ENCODE measurements around the gene WWP2.
"Not testable (repeated sequence)": the region's sequence is repeated elsewhere in the genome, so short reads cannot be mapped to it uniquely, and the experiment has no call there.

WWP2 gene

GRCh38 chr16:69727916-69728270 lies 34.2 kb upstream of the WWP2 start:
- H3K9me3 Mint-ChIP-seq, result no peaks in the 10 kb centered on the region
- no peak for TF ChIP-seq CTCF (IDR thresholded peaks at IDR 0.05)
- no peak for DNase-seq
- H3K27me3 Mint-ChIP-seq (ENCODE audit: low read depth, poor library complexity), result no peaks in the 10 kb centered on the region
- H3K4me3 Mint-ChIP-seq, result peak overlapping the region; percentile 88
- peaks cover 9% of the 10 kb centered on the region for H3K36me3 Mint-ChIP-seq (ENCODE audit: low read depth)
- H3K4me1 Mint-ChIP-seq, result peaks cover 51% of the 10 kb centered on the region
- H3K27ac Mint-ChIP-seq, result no peak overlapping the region

- H3K9me3 Mint-ChIP-seq; DNase-seq; H3K27me3 Mint-ChIP-seq (ENCODE audit: low read depth, poor library complexity); H3K4me3 Mint-ChIP-seq; H3K27ac Mint-ChIP-seq; H3K36me3 Mint-ChIP-seq (ENCODE audit: low read depth): not testable (repeated sequence)
- peaks cover 51% of the 10 kb centered on the region for H3K4me1 Mint-ChIP-seq
Measured at GRCh38 chr16:69729030-69729429, 33.1 kb upstream of the WWP2 start.

GRCh38 chr16:69731280-69731679 lies 30.9 kb upstream of the WWP2 start:
- not testable (repeated sequence) for H3K27me3 Mint-ChIP-seq (ENCODE audit: low read depth, poor library complexity); H3K27ac Mint-ChIP-seq; H3K4me3 Mint-ChIP-seq; H3K36me3 Mint-ChIP-seq (ENCODE audit: low read depth); H3K9me3 Mint-ChIP-seq; DNase-seq
- peaks cover 36% of the 10 kb centered on the region for H3K4me1 Mint-ChIP-seq

GRCh38 chr16:69732101-69732500 lies 30.0 kb upstream of the WWP2 start:
- Mint-ChIP-seq H3K36me3 (ENCODE audit: low read depth) (peaks cover 4% of the 10 kb centered on the region), H3K4me1 (peaks cover 28% of the 10 kb centered on the region), H3K27ac (no peak overlapping the region), H3K27me3 (ENCODE audit: low read depth, poor library complexity) (no peaks in the 10 kb centered on the region), H3K9me3 (no peaks in the 10 kb centered on the region), H3K4me3 (no peak overlapping the region)
- TF ChIP-seq CTCF (IDR thresholded peaks at IDR 0.05), result no peak
- DNase-seq, result no peak

GRCh38 chr16:69741519-69741918 lies 20.6 kb upstream of the WWP2 start:
- Mint-ChIP-seq H3K9me3 (no peaks in the 10 kb centered on the region), H3K4me1 (no peaks in the 10 kb centered on the region), H3K27me3 (ENCODE audit: low read depth, poor library complexity) (no peaks in the 10 kb centered on the region), H3K27ac (no peak overlapping the region), H3K36me3 (ENCODE audit: low read depth) (peaks cover 59% of the 10 kb centered on the region), H3K4me3 (no peak overlapping the region)
- TF ChIP-seq CTCF (IDR thresholded peaks at IDR 0.05), result no peak
- DNase-seq, result no peak

GRCh38 chr16:69741951-69742904 lies 19.9 kb upstream of the WWP2 start:
- Mint-ChIP-seq H3K4me3 (no peak overlapping the region), H3K4me1 (no peaks in the 10 kb centered on the region), H3K27ac (no peak overlapping the region), H3K36me3 (ENCODE audit: low read depth) (peaks cover 63% of the 10 kb centered on the region), H3K9me3 (no peaks in the 10 kb centered on the region), H3K27me3 (ENCODE audit: low read depth, poor library complexity) (no peaks in the 10 kb centered on the region)
- no peak for DNase-seq
- no peak for TF ChIP-seq CTCF (IDR thresholded peaks at IDR 0.05)
